Neutrophil (primary cell): ENCODE results near the gene SND1.
A peak's percentile ranks its signal among the peaks of the same experiment; 100 is the strongest.
"Not testable (repeated sequence)": the region's sequence is repeated elsewhere in the genome, so short reads cannot be mapped to it uniquely, and the experiment has no call there.

Source experiments
- H3K27ac ChIP-seq: fragments of 200-600 bp; sonication (generic); 2 replicates; pipeline ENCODE4 v1.5.1; 2016; ENCODE audit warnings: mild to moderate bottlenecking, moderate library complexity
- H3K27me3 ChIP-seq: fragments of 200-600 bp; sonication (generic); 2 replicates; pipeline ENCODE4 v1.6.0; 2016; ENCODE audit warnings: mild to moderate bottlenecking
- H3K36me3 ChIP-seq: fragments of 200-600 bp; sonication (generic); 2 replicates; pipeline ENCODE4 v1.5.1; 2017
- H3K4me1 ChIP-seq, 2 experiments: fragments of 200-600 bp in 1 of 2; sonication (generic) in 1 of 2; 1 replicate in 1 of 2; 2 replicates in 1 of 2; pipeline versions ENCODE4 v1.5.1 to v1.6.1; 2013 to 2016; ENCODE audit warnings: low read depth in 1 of 2, low read length in 1 of 2, mild to moderate bottlenecking in 1 of 2, moderate library complexity in 1 of 2; ENCODE audit not compliant: control insufficient read depth in 1 of 2, insufficient read depth in 1 of 2
- H3K4me3 ChIP-seq, 2 experiments: fragments of 200-600 bp in 1 of 2; sonication (generic) in 1 of 2; 1 replicate in 1 of 2; 2 replicates in 1 of 2; pipeline ENCODE4 v1.5.1; 2013 to 2016; ENCODE audit warnings: low read depth in 1 of 2, low read length in 1 of 2, mild to moderate bottlenecking in 1 of 2, moderate library complexity in 1 of 2
- H3K9me3 ChIP-seq: fragments of 200-600 bp; sonication (generic); 2 replicates; pipeline ENCODE4 v1.5.1; 2016
- CTCF ChIP-seq: fragments of 200-600 bp; sonication (generic); IDR thresholded peaks from 2 replicates; pipeline ENCODE4 v1.5.1; 2016; ENCODE audit warnings: antibody characterized with exemption

SND1 gene

GRCh38 chr7:127833641-127834040, 181.6 kb downstream of the SND1 start:
- no peak for TF ChIP-seq CTCF
- Histone ChIP-seq H3K4me3 (no peak overlapping the region), H3K27ac (no peak overlapping the region), H3K4me1 (peaks cover 0 to 5% of the 10 kb centered on the region in 2 experiments), H3K27me3 (no peaks in the 10 kb centered on the region), H3K36me3 (no peaks in the 10 kb centered on the region), H3K9me3 (no peaks in the 10 kb centered on the region)

- Histone ChIP-seq H3K27ac (no peak overlapping the region), H3K4me3 (no peak overlapping the region), H3K27me3 (no peaks in the 10 kb centered on the region), H3K36me3 (no peaks in the 10 kb centered on the region), H3K4me1 (peaks cover 0 to 5% of the 10 kb centered on the region in 2 experiments), H3K9me3 (no peaks in the 10 kb centered on the region)
- TF ChIP-seq CTCF, result no peak
These were observed 183.7 kb downstream of the SND1 start for GRCh38 chr7:127835679-127836078.

- H3K27me3 ChIP-seq, H3K36me3 ChIP-seq, H3K4me3 ChIP-seq, H3K9me3 ChIP-seq, H3K27ac ChIP-seq, H3K4me1 ChIP-seq: not testable (repeated sequence)
These were observed 185.9 kb downstream of the SND1 start for GRCh38 chr7:127837816-127838410.

- no peak overlapping the region for H3K4me3 ChIP-seq
- H3K27me3 ChIP-seq, result no peaks in the 10 kb centered on the region
- H3K4me1 ChIP-seq, result peaks cover 0 to 5% of the 10 kb centered on the region in 2 experiments
- no peaks in the 10 kb centered on the region for H3K9me3 ChIP-seq
- TF ChIP-seq CTCF, result no peak
- no peaks in the 10 kb centered on the region for H3K36me3 ChIP-seq
- H3K27ac ChIP-seq, result no peak overlapping the region
These were observed 186.9 kb downstream of the SND1 start for GRCh38 chr7:127838816-127839415.

- Histone ChIP-seq H3K27me3 (no peaks in the 10 kb centered on the region), H3K4me1 (peaks cover 7 to 15% of the 10 kb centered on the region in 2 experiments), H3K27ac (no peak overlapping the region), H3K9me3 (no peaks in the 10 kb centered on the region), H3K36me3 (no peaks in the 10 kb centered on the region), H3K4me3 (no peak overlapping the region)
- TF ChIP-seq CTCF, result no peak
These were observed 188.4 kb downstream of the SND1 start for GRCh38 chr7:127840226-127840951.

GRCh38 chr7:127844165-127844564, 192.2 kb downstream of the SND1 start:
- no peaks in the 10 kb centered on the region for H3K9me3 ChIP-seq
- H3K4me1 ChIP-seq, result peaks cover 7 to 12% of the 10 kb centered on the region in 2 experiments
- no peaks in the 10 kb centered on the region for H3K27me3 ChIP-seq
- H3K36me3 ChIP-seq, result no peaks in the 10 kb centered on the region
- H3K4me3 ChIP-seq, result no peak overlapping the region
- H3K27ac ChIP-seq, result peak overlapping the region; percentile 48
- TF ChIP-seq CTCF, result no peak
